ENCODE results near the gene MPHOSPH6. TPM values are rescaled to one million over a fixed set of nuclear protein-coding genes. Genes with fewer than 3 reads are reported as not detected.
"Not testable (repeated sequence)": the region's sequence is repeated elsewhere in the genome, so short reads cannot be mapped to it uniquely, and the experiment has no call there.

Gene MPHOSPH6
- total RNA-seq, 2 experiments from 2014 or later = 44.5 to 44.8 TPM

GRCh38 chr16:82160226-82160625 lies 9.8 kb downstream of the MPHOSPH6 start:
- Mint-ChIP-seq H3K36me3 (ENCODE audit: low read depth) (peaks cover 79% of the 10 kb centered on the region), H3K4me3 (no peak overlapping the region), H3K27ac (no peak overlapping the region), H3K4me1 (ENCODE audit: low read depth) (peaks cover 27% of the 10 kb centered on the region), H3K9me3 (ENCODE audit: insufficient read depth) (no peaks in the 10 kb centered on the region), H3K27me3 (ENCODE audit: low read depth) (no peaks in the 10 kb centered on the region)
- DNase-seq = no peak
- no peak for ATAC-seq
- POLR2A ChIA-PET = no interaction called here
- CTCF ChIA-PET = interaction anchor here (1.2 to 1.6 kb wide), 2 partner anchors 9 to 70 kb away, joined by 3 to 5 read pairs; partner anchors contain the start of gene MPHOSPH6

GRCh38 chr16:82157836-82158235 lies 12.2 kb downstream of the MPHOSPH6 start:
- ChIA-PET POLR2A (no interaction called here), CTCF (no interaction called here)
- peaks cover 3% of the 10 kb centered on the region for H3K9me3 Mint-ChIP-seq (ENCODE audit: insufficient read depth)
- no peak overlapping the region for H3K4me3 Mint-ChIP-seq
- peaks cover 77% of the 10 kb centered on the region for H3K36me3 Mint-ChIP-seq (ENCODE audit: low read depth)
- no peak for DNase-seq
- ATAC-seq = no peak
- H3K27ac Mint-ChIP-seq = no peak overlapping the region
- peaks cover 31% of the 10 kb centered on the region for H3K4me1 Mint-ChIP-seq (ENCODE audit: low read depth)
- no peaks in the 10 kb centered on the region for H3K27me3 Mint-ChIP-seq (ENCODE audit: low read depth)

GRCh38 chr16:82157534-82157812 lies 12.6 kb downstream of the MPHOSPH6 start:
- peaks cover 74% of the 10 kb centered on the region for H3K36me3 Mint-ChIP-seq (ENCODE audit: low read depth)
- no peak for ATAC-seq
- H3K9me3 Mint-ChIP-seq (ENCODE audit: insufficient read depth) = peaks cover 3% of the 10 kb centered on the region
- ChIA-PET CTCF (no interaction called here), POLR2A (no interaction called here)
- H3K4me1 Mint-ChIP-seq (ENCODE audit: low read depth) = peaks cover 29% of the 10 kb centered on the region
- H3K4me3 Mint-ChIP-seq = no peak overlapping the region
- no peak overlapping the region for H3K27ac Mint-ChIP-seq
- no peaks in the 10 kb centered on the region for H3K27me3 Mint-ChIP-seq (ENCODE audit: low read depth)
- no peak for DNase-seq

- DNase-seq (no peak), ATAC-seq (no peak)
- H3K4me1 Mint-ChIP-seq (ENCODE audit: low read depth) = peaks cover 24% of the 10 kb centered on the region
- no peak overlapping the region for H3K4me3 Mint-ChIP-seq
- POLR2A ChIA-PET = interaction anchor here (0.6 kb wide), 1 partner anchor 38 kb away, joined by 3 read pairs; no protein-coding TSS in a partner anchor
- CTCF ChIA-PET = no interaction called here
- peaks cover 73% of the 10 kb centered on the region for H3K36me3 Mint-ChIP-seq (ENCODE audit: low read depth)
- no peaks in the 10 kb centered on the region for H3K27me3 Mint-ChIP-seq (ENCODE audit: low read depth)
- no peak overlapping the region for H3K27ac Mint-ChIP-seq
- peaks cover 3% of the 10 kb centered on the region for H3K9me3 Mint-ChIP-seq (ENCODE audit: insufficient read depth)
These were observed 13.1 kb downstream of the MPHOSPH6 start for GRCh38 chr16:82156761-82157533.

GRCh38 chr16:82152641-82153112 lies 17.3 kb downstream of the MPHOSPH6 start:
- Mint-ChIP-seq H3K4me1 (ENCODE audit: low read depth) (peaks cover 16% of the 10 kb centered on the region), H3K36me3 (ENCODE audit: low read depth) (peaks cover 63% of the 10 kb centered on the region), H3K27me3 (ENCODE audit: low read depth) (no peaks in the 10 kb centered on the region), H3K27ac (no peak overlapping the region), H3K9me3 (ENCODE audit: insufficient read depth) (peaks cover 3% of the 10 kb centered on the region), H3K4me3 (no peak overlapping the region)
- DNase-seq (no peak), ATAC-seq (no peak)
- ChIA-PET POLR2A (no interaction called here), CTCF (interaction anchor here (1.1 to 1.2 kb wide), 2 partner anchors 17 to 77 kb away, joined by 3 to 4 read pairs; partner anchors contain the start of gene MPHOSPH6)

GRCh38 chr16:82152196-82152595 lies 17.8 kb downstream of the MPHOSPH6 start:
- Mint-ChIP-seq H3K36me3 (ENCODE audit: low read depth) (peaks cover 63% of the 10 kb centered on the region), H3K9me3 (ENCODE audit: insufficient read depth) (peaks cover 3% of the 10 kb centered on the region), H3K4me3 (no peak overlapping the region), H3K27me3 (ENCODE audit: low read depth) (no peaks in the 10 kb centered on the region), H3K27ac (no peak overlapping the region), H3K4me1 (ENCODE audit: low read depth) (peaks cover 12% of the 10 kb centered on the region)
- ATAC-seq = no peak
- POLR2A ChIA-PET = no interaction called here
- CTCF ChIA-PET = no interaction called here
- DNase-seq = no peak

- H3K36me3 Mint-ChIP-seq (ENCODE audit: low read depth) = peaks cover 67% of the 10 kb centered on the region
- H3K4me1 Mint-ChIP-seq (ENCODE audit: low read depth) = peaks cover 11% of the 10 kb centered on the region
- ChIA-PET CTCF (interaction anchor here (1.2 kb wide), 1 partner anchor 13 kb away, joined by 3 read pairs; no protein-coding TSS in a partner anchor), POLR2A (no interaction called here)
- H3K4me3 Mint-ChIP-seq = no peak overlapping the region
- no peak overlapping the region for H3K27ac Mint-ChIP-seq
- DNase-seq = no peak
- no peak for ATAC-seq
- peaks cover 3% of the 10 kb centered on the region for H3K9me3 Mint-ChIP-seq (ENCODE audit: insufficient read depth)
- no peaks in the 10 kb centered on the region for H3K27me3 Mint-ChIP-seq (ENCODE audit: low read depth)
These were observed 19.5 kb downstream of the MPHOSPH6 start for GRCh38 chr16:82150549-82150948.

- DNase-seq (no peak), ATAC-seq (no peak)
- H3K36me3 Mint-ChIP-seq (ENCODE audit: low read depth) = peaks cover 64% of the 10 kb centered on the region
- H3K4me3 Mint-ChIP-seq = no peak overlapping the region
- CTCF ChIA-PET = interaction anchor here (1.1 kb wide), 1 partner anchor 13 kb away, joined by 3 read pairs; no protein-coding TSS in a partner anchor
- POLR2A ChIA-PET = interaction anchor here (0.9 kb wide), 1 partner anchor 13 kb away, joined by 3 read pairs; no protein-coding TSS in a partner anchor
- peaks cover 8% of the 10 kb centered on the region for H3K4me1 Mint-ChIP-seq (ENCODE audit: low read depth)
- no peak overlapping the region for H3K27ac Mint-ChIP-seq
- H3K9me3 Mint-ChIP-seq (ENCODE audit: insufficient read depth) = no peaks in the 10 kb centered on the region
- no peaks in the 10 kb centered on the region for H3K27me3 Mint-ChIP-seq (ENCODE audit: low read depth)
These were observed 20.5 kb downstream of the MPHOSPH6 start for GRCh38 chr16:82149536-82149935.

- H3K4me3 Mint-ChIP-seq = no peak overlapping the region
- no peaks in the 10 kb centered on the region for H3K9me3 Mint-ChIP-seq (ENCODE audit: insufficient read depth)
- POLR2A ChIA-PET = no interaction called here
- no peak for DNase-seq
- no peaks in the 10 kb centered on the region for H3K4me1 Mint-ChIP-seq (ENCODE audit: low read depth)
- no peak for ATAC-seq
- no peak overlapping the region for H3K27ac Mint-ChIP-seq
- H3K36me3 Mint-ChIP-seq (ENCODE audit: low read depth) = peaks cover 51% of the 10 kb centered on the region
- CTCF ChIA-PET = no interaction called here
- H3K27me3 Mint-ChIP-seq (ENCODE audit: low read depth) = no peaks in the 10 kb centered on the region
These were observed 22.5 kb downstream of the MPHOSPH6 start for GRCh38 chr16:82147546-82147945.

GRCh38 chr16:82146957-82147356 lies 23.1 kb downstream of the MPHOSPH6 start:
- Mint-ChIP-seq H3K4me1 (ENCODE audit: low read depth) (no peaks in the 10 kb centered on the region), H3K9me3 (ENCODE audit: insufficient read depth) (no peaks in the 10 kb centered on the region), H3K4me3 (no peak overlapping the region), H3K36me3 (ENCODE audit: low read depth) (peaks cover 46% of the 10 kb centered on the region), H3K27me3 (ENCODE audit: low read depth) (no peaks in the 10 kb centered on the region), H3K27ac (no peak overlapping the region)
- POLR2A ChIA-PET = no interaction called here
- ATAC-seq (no peak), DNase-seq (no peak)
- CTCF ChIA-PET = no interaction called here

- ChIA-PET POLR2A (no interaction called here), CTCF (no interaction called here)
- no peak for ATAC-seq
- Mint-ChIP-seq H3K36me3 (ENCODE audit: low read depth) (peaks cover 47% of the 10 kb centered on the region), H3K4me1 (ENCODE audit: low read depth) (no peaks in the 10 kb centered on the region), H3K27me3 (ENCODE audit: low read depth) (no peaks in the 10 kb centered on the region), H3K4me3 (no peak overlapping the region), H3K27ac (no peak overlapping the region), H3K9me3 (ENCODE audit: insufficient read depth) (no peaks in the 10 kb centered on the region)
- DNase-seq = no peak
These were observed 23.5 kb downstream of the MPHOSPH6 start for GRCh38 chr16:82146556-82146955.

- DNase-seq; H3K9me3 Mint-ChIP-seq (ENCODE audit: insufficient read depth); H3K27me3 Mint-ChIP-seq (ENCODE audit: low read depth); POLR2A ChIA-PET; ATAC-seq; CTCF ChIA-PET: not testable (repeated sequence)
- Mint-ChIP-seq H3K4me1 (ENCODE audit: low read depth) (peaks cover 16% of the 10 kb centered on the region), H3K27ac (peak overlapping the region; percentile 58), H3K36me3 (ENCODE audit: low read depth) (peaks cover 34% of the 10 kb centered on the region), H3K4me3 (peak overlapping the region; percentile 38)
These were observed 30.8 kb downstream of the MPHOSPH6 start for GRCh38 chr16:82139286-82139571.

All from activated CD8-positive, alpha-beta T cell treated with anti-CD3 and anti-CD28 coated beads, Interleukin-2, amount 10 ng/mL, durations not matched to agents 7 days and 5 days (primary cell).